Activated CD8-positive, alpha-beta memory T cell treated with anti-CD3 and anti-CD28 coated beads for 1 hour (primary cell): ENCODE measurements around the gene AGBL4.

Experiments
- DNase-seq, 2 donors: peaks; one replicate each; pipeline ENCODE4 v3.0.0-alpha.2; 2020; ENCODE audit warnings: low read depth in 1 of 2; ENCODE audit errors: extremely low read depth in 1 of 2

The AGBL4 gene

DNA sequence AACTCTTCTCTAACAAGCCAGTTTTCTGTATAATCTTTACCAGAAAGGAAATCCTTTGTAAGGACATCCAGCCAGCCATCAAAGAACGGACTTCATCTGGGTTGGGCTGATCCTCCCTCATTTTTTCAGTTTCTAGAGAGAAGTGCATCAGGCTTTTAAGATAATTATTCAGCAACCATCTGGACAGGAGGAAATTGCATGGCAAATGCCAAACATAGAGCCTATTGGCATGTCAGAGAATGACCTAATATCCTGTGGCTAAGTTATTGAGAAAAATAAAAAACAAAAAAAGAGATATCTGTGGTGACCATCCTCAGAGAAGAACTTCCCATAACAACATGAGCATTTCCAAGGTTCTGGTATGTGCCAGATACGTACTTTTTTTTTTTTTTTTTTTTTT, 1172.1 kb downstream of the AGBL4 start:
- no peak for DNase-seq

DNA sequence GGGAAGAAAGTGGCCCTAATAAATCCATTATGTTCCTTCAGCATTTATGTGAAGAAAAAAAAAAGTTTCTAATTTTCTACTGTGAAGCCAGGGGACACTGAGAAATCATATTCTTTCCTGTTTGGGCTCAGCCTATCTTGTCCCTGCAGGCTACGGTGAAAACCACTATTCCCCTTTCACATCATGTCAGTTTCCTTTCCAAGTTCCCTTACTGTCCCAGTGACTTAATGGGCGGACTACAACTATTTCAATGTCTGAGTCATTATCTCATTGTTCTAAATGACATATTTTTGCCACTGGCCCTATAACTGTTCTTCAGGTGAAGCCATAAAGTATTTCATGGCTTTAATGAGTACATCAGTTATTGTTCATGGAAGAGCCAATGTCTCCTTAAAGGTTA, 1175.7 kb downstream of the AGBL4 start:
- no peak for DNase-seq

DNA sequence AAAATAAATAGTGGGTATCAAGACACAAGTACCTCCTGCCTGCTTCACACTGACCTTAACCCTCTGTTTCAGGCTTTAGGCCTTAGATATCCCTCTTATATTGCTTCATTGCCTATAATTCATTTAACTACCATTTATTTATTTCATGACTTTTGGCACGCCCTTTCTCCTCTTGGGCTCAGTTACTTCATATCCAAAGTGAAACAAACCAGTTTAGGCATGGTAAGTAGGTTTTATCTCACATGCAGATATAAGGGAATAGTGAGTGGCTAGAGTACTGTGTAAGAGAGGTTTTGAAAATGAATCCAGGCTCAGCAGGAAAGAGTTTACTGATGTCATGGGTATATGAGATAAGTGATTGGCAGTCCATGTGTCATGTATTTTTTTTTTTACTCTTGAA, 1177.3 kb downstream of the AGBL4 start:
- DNase-seq, result no peak

GRCh38 chr1:48844187-48844586, 1179.6 kb downstream of the AGBL4 start:
- no peak for DNase-seq

DNA sequence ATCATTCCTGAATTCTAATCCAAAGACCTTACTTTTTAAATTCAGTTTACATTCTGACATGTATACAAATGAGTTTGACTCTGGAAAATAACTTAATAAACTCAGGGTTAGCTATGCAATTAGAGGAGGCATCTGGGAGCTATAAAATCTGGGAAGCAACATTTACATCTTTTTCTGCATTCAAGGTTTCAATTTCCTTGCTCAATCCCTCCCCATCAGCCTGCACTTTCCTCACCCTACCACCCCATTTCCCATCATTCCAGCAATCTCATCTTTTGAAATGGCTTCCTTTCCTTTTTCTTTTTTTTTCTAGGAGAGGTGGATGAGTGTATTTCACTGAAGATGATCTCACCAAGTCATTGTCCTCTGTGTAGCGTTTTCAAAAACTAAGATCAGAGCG, 1181.8 kb downstream of the AGBL4 start:
- DNase-seq, result no peak

GRCh38 chr1:48841461-48841860, 1182.3 kb downstream of the AGBL4 start:
- no peak for DNase-seq

DNA sequence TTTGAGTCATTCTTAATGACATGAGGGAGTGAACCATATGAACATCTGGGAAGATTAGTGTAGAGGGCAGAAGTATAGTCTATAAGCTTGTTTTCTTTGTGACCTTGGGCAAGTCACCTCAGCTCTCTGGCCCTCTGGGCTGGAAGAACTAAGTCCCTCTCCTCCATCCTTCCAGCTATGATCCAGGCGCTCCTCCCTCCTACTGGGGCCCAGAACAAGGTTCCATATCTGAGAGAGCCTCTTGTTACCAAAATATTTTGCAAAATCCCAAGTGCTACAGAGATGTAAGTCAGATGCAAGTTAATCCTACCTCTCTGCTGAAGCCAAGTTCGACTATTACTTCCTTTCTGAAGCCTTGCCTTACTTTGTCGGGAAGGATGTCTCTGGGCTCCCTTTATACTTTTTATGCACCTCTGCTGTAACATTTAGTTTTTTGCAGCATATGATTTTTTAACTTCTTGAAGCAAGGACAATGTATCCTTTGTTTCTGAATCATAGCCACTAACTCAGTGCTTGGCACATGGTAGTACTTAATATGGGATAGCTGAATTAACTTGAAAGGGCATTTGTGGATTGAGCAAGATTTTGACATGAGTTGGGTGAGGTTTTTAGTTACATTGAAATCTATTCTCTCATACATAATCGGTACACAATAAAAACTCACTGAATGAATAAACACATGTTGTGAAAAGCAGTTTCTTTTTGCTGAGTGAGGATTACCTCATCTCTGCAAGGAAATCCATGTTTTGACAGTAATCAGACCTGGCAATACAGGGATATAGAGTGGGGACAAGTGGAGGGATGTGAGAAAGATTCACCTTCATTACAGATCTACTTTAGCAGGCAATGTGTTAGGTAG, 1192.4 kb downstream of the AGBL4 start:
- DNase-seq, result no peak

DNA sequence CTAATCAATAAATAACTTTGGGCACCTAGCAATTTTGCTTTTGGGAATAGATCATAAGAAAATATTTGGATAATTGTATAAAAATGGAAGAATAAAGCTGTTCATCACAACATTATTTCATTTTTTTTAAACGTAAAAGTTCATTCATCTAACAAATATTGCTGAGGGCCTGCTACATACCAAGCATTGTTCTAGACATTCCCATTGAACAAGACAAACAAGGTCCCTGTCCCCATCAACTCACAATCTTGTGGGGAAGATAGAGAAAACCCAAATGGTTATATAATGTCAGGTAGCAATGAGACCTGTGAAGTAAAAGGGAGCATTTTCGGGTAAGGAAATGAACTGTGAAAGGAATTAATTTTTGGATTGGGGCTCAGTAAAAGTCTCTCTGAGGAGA, 1193.0 kb downstream of the AGBL4 start:
- no peak for DNase-seq

- DNase-seq, result no peak
Observed at GRCh38 chr1:48829446-48829845, 1194.3 kb downstream of the AGBL4 start.

- no peak for DNase-seq
Observed at GRCh38 chr1:48823168-48823567, 1200.6 kb downstream of the AGBL4 start.

DNA sequence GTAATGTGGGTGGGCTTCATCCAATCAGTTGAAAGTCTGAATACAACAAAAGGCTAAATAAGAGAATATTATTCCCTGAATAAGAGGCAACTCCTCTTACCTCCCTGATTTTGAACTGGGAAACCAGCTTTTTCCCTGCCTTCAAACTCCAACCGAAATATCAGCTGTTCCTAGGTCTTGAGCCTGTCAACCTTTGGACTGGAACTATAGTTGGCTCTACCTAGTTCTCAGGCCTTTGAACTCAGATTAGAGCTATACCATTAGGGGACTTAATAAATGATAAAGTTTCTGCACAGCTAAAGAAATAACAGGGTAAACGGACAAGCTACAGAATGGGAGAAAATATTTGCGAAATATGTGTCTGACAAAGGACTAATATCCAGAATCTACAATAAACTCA, 1203.3 kb downstream of the AGBL4 start:
- no peak for DNase-seq

DNA sequence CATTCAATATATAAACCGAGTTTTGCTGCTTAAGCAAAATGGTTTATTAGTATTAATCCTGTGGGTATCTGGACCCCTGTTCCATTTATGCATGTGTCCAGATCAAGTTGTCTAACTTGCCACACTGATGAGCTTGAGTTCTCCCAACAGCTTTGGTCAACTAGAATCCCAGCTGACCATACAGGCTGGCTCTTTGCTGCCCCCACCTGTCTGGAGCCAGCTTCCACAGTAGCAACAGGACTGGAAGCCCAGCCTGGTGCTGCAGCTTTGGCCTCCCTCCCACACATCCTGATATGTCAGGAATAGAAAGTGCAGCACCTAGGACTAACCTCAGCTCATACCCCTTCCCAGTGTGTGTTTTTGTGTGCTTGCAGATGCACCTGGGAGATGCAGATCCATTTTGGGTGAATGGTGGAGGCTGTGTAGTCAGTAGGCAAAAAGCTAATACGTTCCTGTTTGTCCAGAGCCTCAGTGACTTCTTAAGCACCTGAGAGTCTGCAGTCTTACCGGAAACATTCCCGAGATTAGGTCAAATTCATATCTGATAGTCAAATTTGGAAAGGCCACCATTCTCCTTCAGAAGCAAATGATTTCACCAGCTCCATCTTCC, 1206.1 kb downstream of the AGBL4 start:
- DNase-seq, result no peak

GRCh38 chr1:48810740-48811139, 1213.0 kb downstream of the AGBL4 start:
- DNase-seq, result no peak

DNA sequence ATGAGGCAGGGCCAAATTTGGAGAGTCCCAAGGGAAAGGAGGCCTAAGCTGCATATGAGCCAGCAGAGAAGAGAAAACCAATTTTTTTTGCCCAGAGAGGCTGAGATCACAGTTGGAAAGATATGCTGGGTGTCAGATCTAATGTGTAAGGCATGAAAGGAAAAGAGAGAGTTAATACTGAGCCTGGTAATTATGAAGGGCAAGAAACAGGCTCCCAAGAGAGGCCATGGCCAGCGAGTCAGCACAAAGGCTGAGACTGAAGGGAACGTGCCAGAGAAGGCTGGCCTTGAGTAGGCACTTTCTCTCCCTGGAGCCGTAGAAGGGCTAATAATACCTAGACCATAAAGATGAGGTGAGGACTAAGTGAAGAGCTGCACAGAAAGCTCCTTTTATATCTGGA, 1215.3 kb downstream of the AGBL4 start:
- DNase-seq, result no peak

DNA sequence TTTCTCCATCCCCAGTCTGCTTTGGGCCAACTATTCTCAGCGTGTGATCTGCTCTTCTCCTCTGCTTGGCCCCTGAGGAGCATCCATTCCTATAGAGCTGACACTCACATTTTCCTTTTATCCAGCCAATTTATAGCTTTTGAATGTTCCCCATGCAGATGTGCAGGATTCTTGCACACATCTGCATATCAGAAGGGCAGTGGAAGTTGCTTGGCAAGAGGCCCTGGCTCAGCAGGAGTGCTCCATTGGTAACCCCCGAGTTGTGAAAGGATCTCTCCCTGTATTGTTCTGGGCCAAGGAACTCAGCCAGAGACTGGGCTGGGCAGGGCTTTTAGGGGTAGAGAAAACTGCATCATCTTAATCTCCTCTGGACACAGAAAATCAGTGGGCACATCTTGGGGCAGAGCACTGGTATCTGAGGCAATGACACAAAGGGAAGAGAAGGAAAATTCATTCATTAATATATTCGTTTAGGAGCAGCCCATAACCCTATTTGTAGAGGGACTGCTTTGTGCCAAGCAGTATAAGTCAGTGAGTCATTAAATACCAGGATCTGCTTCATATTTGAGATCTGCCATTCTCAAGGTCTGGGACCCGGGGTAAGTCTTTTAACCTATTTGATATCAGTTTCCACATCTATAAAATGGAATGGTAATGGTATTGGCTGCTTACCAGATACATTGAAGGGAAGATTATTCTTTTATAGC, 1216.0 kb downstream of the AGBL4 start:
- no peak for DNase-seq

GRCh38 chr1:48803474-48803873, 1220.3 kb downstream of the AGBL4 start:
- no peak for DNase-seq

GRCh38 chr1:48794816-48795215, 1228.9 kb downstream of the AGBL4 start:
- DNase-seq, result no peak

- DNase-seq, result no peak
Observed at GRCh38 chr1:48793863-48794262, 1229.9 kb downstream of the AGBL4 start.

- DNase-seq, result no peak
Observed at GRCh38 chr1:48792961-48793360, 1230.8 kb downstream of the AGBL4 start.

DNA sequence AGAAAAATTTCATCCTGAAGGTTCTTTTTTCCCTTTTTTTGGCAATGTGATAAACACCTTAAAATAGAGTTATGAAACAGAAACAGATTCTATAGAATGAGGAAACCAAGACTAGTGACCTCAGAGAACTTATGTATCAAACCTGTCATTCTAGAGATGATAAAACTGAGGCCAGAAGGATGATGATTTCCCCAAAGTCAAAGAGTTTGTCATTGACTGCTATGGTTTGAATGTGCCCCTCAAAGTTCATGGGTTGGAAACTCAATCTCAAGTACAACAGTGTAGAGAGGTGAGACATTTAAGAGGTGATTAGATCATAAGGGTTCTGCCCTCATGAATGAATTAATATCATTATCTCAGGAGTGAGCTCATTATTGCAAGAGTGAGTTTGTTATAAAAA, 1233.4 kb downstream of the AGBL4 start:
- DNase-seq, result no peak

DNA sequence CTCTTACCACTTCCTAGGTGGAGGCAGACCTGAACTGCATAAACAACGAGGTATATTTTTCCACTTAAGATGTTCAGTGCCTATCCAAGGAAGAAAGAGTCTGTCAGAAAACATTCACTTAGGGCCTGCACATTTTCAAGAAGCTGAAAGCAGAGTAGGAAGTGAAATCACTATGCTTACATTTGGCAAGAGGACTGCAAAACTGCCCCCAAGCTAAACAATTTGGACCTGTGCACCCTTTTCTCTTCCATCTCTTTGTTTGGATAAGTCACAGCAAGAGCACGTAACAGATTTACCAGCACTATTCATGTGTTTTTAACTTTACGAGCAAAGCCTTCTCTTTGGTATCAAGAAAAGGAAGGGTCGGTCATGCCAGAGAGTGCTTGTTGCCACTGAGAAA, 1233.9 kb downstream of the AGBL4 start:
- DNase-seq, result no peak

DNA sequence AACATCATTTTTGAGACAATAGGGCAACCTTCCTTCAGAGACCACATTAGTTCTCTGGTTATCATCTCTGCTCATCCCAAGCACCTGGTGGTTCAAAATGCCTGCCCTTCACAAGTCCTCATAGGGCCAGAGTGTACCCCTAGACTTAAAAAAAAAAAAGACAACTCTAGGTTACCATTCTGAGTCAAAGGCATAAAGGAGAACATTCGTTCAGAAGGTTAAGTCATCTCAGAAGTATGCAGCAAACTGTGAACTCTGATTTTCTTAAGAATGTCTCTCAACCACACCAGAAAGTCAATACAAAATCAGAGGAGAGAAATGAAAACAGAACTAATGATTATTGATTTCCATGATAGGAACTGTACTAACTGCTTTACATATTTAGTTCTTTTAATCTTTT, 1237.9 kb downstream of the AGBL4 start:
- no peak for DNase-seq
